CD4-positive, alpha-beta memory T cell (primary cell): ENCODE data around the gene MLXIP. TPM values are rescaled to one million over a fixed set of nuclear protein-coding genes. Genes with fewer than 3 reads are reported as not detected.

Source experiments
- CTCF ChIA-PET: fragments of 350-600 bp; sonication (Branson Sonifier 250); formaldehyde crosslinking; loops from one replicate; lab custom pipeline; 2021; ENCODE audit warnings: inconsistent platforms; ENCODE audit not compliant: partially characterized antibody; lab: Charles Lee
- POLR2A ChIA-PET: fragments of 350-600 bp; sonication (Branson Sonifier 250); formaldehyde crosslinking; loops from one replicate; lab custom pipeline; 2021; ENCODE audit not compliant: partially characterized antibody; lab: Charles Lee
- DNase-seq, 5 donors: peaks; one replicate each; pipeline versions ENCODE4 v3.0.0 to v3.0.0-alpha.2; 2020 to 2022; ENCODE audit warnings: mixed read lengths in 1 of 5
- H3K27ac ChIP-seq: one replicate; pipeline ENCODE4 v1.7.0; 2013; ENCODE audit warnings: low read depth, low read length
- H3K27me3 ChIP-seq: 2 replicates; pipeline ENCODE4 v1.7.0; 2013; ENCODE audit warnings: mild to moderate bottlenecking, low read length, moderate library complexity; ENCODE audit not compliant: insufficient read depth
- H3K36me3 ChIP-seq: 2 replicates; pipeline ENCODE4 v1.7.0; 2013; ENCODE audit warnings: mild to moderate bottlenecking, low read length, moderate library complexity; ENCODE audit not compliant: insufficient read depth
- H3K4me1 ChIP-seq: 2 replicates; pipeline ENCODE4 v1.7.0; 2013; ENCODE audit warnings: mild to moderate bottlenecking, low read length, moderate library complexity; ENCODE audit not compliant: insufficient read depth
- H3K4me3 ChIP-seq, 2 donors: one replicate each; pipeline ENCODE4 v1.7.0; 2013; ENCODE audit warnings: low read length in 2 of 2, mild to moderate bottlenecking in 1 of 2
- H3K9me3 ChIP-seq, 2 donors: one replicate each; pipeline ENCODE4 v1.7.0; 2013; ENCODE audit warnings: low read length in 2 of 2, control low read depth in 1 of 2; ENCODE audit not compliant: control insufficient read depth in 1 of 2
- H3K27ac Mint-ChIP-seq, 7 donors: one replicate each; pipeline ENCODE4 v1.8.0; 2020 to 2021; ENCODE audit warnings: mixed read lengths in 7 of 7, mild to moderate bottlenecking in 6 of 7, inconsistent platforms in 3 of 7, moderate library complexity in 3 of 7
- H3K27me3 Mint-ChIP-seq, 2 donors: one replicate each; pipeline ENCODE4 v1.8.0; 2020 to 2021; ENCODE audit warnings: mixed read lengths in 2 of 2
- H3K36me3 Mint-ChIP-seq, 2 donors: one replicate each; pipeline ENCODE4 v1.8.0; 2020 to 2021; ENCODE audit warnings: mixed read lengths in 2 of 2, inconsistent platforms in 1 of 2, mild to moderate bottlenecking in 1 of 2
- H3K4me1 Mint-ChIP-seq, 4 donors: one replicate each; pipeline ENCODE4 v1.8.0; 2020 to 2021; ENCODE audit warnings: mixed read lengths in 4 of 4, mild to moderate bottlenecking in 1 of 4
- H3K4me3 Mint-ChIP-seq, 8 donors: one replicate each; pipeline ENCODE4 v1.8.0; 2020 to 2021; ENCODE audit warnings: mixed read lengths in 8 of 8, mild to moderate bottlenecking in 7 of 8, moderate library complexity in 6 of 8, inconsistent platforms in 3 of 8
- H3K9me3 Mint-ChIP-seq, 8 donors: one replicate each; pipeline ENCODE4 v1.8.0; 2020 to 2021; ENCODE audit warnings: mixed read lengths in 8 of 8, mild to moderate bottlenecking in 5 of 8, inconsistent platforms in 3 of 8, moderate library complexity in 1 of 8
- intact Hi-C: fragments of 100-400 bp; cut with micrococcal nuclease; formaldehyde crosslinking; loops from one replicate; pipeline ENCODE4 v1.15.1; 2023
- polyA plus RNA-seq, 2 donors: library from polyadenylated mRNA; unstranded; fragments of 300-500 nt; fragmentation: Illumina TruSeq; gene quantifications; one replicate each; pipeline ENCODE4 v1.2.3, GENCODE V29; 2021
- total RNA-seq, 2 experiments: library from RNA; stranded (reverse); gene quantifications; one replicate each; pipeline ENCODE4 v1.2.3, GENCODE V29; 2021

MLXIP gene
- total and polyA plus RNA-seq, 4 experiments from 2014 or later = 2.7 to 88.1 (median 51.7) TPM

DNA sequence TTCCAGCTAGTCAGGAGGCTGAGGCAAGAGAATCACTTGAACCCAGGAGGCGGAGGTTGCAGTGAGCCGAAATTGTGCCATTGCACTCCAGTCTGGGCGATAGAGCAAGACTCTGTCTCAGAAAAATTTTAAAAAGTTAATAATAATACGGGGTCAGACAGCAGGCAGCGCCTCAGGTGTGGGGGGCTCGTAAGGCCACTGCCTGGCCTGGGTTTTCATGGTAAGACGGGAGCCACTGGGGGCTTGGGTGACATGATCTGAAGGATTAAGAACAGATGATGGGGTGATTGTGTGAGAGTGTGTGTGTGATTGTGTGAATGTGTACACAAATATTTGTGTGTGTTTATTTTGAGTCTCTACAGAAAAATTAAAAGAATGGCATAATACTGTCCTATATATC is 33.3 kb upstream of the MLXIP start:
- Histone ChIP-seq H3K27me3 (no peaks in the 10 kb centered on the region), H3K4me1 (no peaks in the 10 kb centered on the region), H3K4me3 (no peak overlapping the region), H3K36me3 (no peaks in the 10 kb centered on the region), H3K9me3 (no peaks in the 10 kb centered on the region), H3K27ac (no peak overlapping the region)
- Mint-ChIP-seq H3K9me3 (peaks cover 0 to 2% (median 0%) of the 10 kb centered on the region in 8 donors), H3K27ac (no peak overlapping the region), H3K27me3 (no peaks in the 10 kb centered on the region), H3K4me3 (no peak overlapping the region), H3K4me1 (no peaks in the 10 kb centered on the region), H3K36me3 (peaks cover 0 to 4% of the 10 kb centered on the region in 2 donors)
- ChIA-PET CTCF (interaction anchor here (1.4 kb wide), 1 partner anchor 77 kb away, joined by 4 read pairs; no protein-coding TSS in a partner anchor), POLR2A (no interaction called here)
- intact Hi-C loops = no loop called here
- DNase-seq = no peak

GRCh38 chr12:122046145-122046544 is 32.4 kb upstream of the MLXIP start:
- H3K27me3 ChIP-seq = no peaks in the 10 kb centered on the region
- peaks cover 0 to 2% (median 0%) of the 10 kb centered on the region in 8 donors for H3K9me3 Mint-ChIP-seq
- H3K9me3 ChIP-seq = no peaks in the 10 kb centered on the region
- ChIA-PET CTCF (interaction anchor here (1.0 to 1.4 kb wide), 2 partner anchors 76 to 78 kb away, joined by 3 to 4 read pairs; no protein-coding TSS in a partner anchor), POLR2A (no interaction called here)
- no peak overlapping the region for H3K4me3 Mint-ChIP-seq
- DNase-seq = no peak
- H3K36me3 ChIP-seq = no peaks in the 10 kb centered on the region
- H3K4me3 ChIP-seq = no peak overlapping the region
- peak overlapping the region in 1 of 7 donors; percentile 13 for H3K27ac Mint-ChIP-seq
- intact Hi-C loops = no loop called here
- H3K36me3 Mint-ChIP-seq = peaks cover 0 to 4% of the 10 kb centered on the region in 2 donors
- H3K27ac ChIP-seq = no peak overlapping the region
- H3K4me1 ChIP-seq = no peaks in the 10 kb centered on the region
- no peaks in the 10 kb centered on the region for H3K4me1 Mint-ChIP-seq
- H3K27me3 Mint-ChIP-seq = no peaks in the 10 kb centered on the region

GRCh38 chr12:122048151-122048550 is 30.4 kb upstream of the MLXIP start:
- no peak overlapping the region for H3K4me3 Mint-ChIP-seq
- H3K27me3 Mint-ChIP-seq = no peaks in the 10 kb centered on the region
- peaks cover 0 to 2% (median 0%) of the 10 kb centered on the region in 8 donors for H3K9me3 Mint-ChIP-seq
- H3K36me3 ChIP-seq = no peaks in the 10 kb centered on the region
- ChIA-PET CTCF (interaction anchor here (1.0 to 2.0 kb wide), 3 partner anchors 12 to 308 kb away, joined by 3 to 7 read pairs (median 3); no protein-coding TSS in a partner anchor), POLR2A (no interaction called here)
- no peak overlapping the region for H3K27ac ChIP-seq
- no peak overlapping the region for H3K4me3 ChIP-seq
- peaks cover 0 to 2% of the 10 kb centered on the region in 2 donors for H3K36me3 Mint-ChIP-seq
- no peaks in the 10 kb centered on the region for H3K4me1 ChIP-seq
- no peaks in the 10 kb centered on the region for H3K9me3 ChIP-seq
- H3K4me1 Mint-ChIP-seq = no peaks in the 10 kb centered on the region
- DNase-seq = no peak
- intact Hi-C loops = no loop called here
- H3K27me3 ChIP-seq = no peaks in the 10 kb centered on the region
- no peak overlapping the region for H3K27ac Mint-ChIP-seq

DNA sequence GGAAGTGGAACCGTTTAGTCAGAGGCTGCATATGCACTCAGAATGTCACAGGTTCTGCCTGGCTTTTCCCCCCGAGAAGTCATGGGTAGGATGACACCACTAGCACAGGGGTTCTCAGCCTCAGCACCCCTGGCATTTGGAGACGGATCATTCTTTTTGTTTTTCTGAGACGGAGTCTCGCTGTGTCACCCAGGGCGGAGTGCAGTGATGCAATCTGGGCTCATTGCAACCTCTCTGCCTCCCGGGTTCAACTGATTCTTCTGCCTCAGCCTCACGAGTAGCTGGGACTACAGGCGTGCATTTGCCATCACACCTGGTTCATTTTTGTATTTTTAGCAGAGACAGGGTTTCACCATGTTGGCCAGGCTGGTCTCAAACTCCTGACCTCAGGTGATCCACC is 28.7 kb upstream of the MLXIP start:
- Histone ChIP-seq H3K36me3 (no peaks in the 10 kb centered on the region), H3K9me3 (no peaks in the 10 kb centered on the region), H3K4me1 (peaks cover 4% of the 10 kb centered on the region), H3K27me3 (no peaks in the 10 kb centered on the region), H3K27ac (no peak overlapping the region), H3K4me3 (no peak overlapping the region)
- intact Hi-C loops = no loop called here
- H3K4me1 Mint-ChIP-seq = peaks cover 0 to 6% (median 5%) of the 10 kb centered on the region in 4 donors
- no peak overlapping the region for H3K4me3 Mint-ChIP-seq
- peaks cover 0 to 2% (median 0%) of the 10 kb centered on the region in 8 donors for H3K9me3 Mint-ChIP-seq
- no peaks in the 10 kb centered on the region for H3K27me3 Mint-ChIP-seq
- peak overlapping the region in 1 of 7 donors; percentile 12 for H3K27ac Mint-ChIP-seq
- H3K36me3 Mint-ChIP-seq = peaks cover 0 to 2% of the 10 kb centered on the region in 2 donors
- ChIA-PET CTCF (interaction anchor here (1.1 kb wide), 1 partner anchor 17 kb away, joined by 3 read pairs; no protein-coding TSS in a partner anchor), POLR2A (no interaction called here)
- DNase-seq = no peak

GRCh38 chr12:122050706-122051105 is 27.9 kb upstream of the MLXIP start:
- H3K9me3 Mint-ChIP-seq = no peaks in the 10 kb centered on the region
- H3K4me3 Mint-ChIP-seq = no peak overlapping the region
- no peak for DNase-seq
- Histone ChIP-seq H3K9me3 (no peaks in the 10 kb centered on the region), H3K4me3 (no peak overlapping the region), H3K27ac (no peak overlapping the region), H3K4me1 (peaks cover 4% of the 10 kb centered on the region), H3K27me3 (no peaks in the 10 kb centered on the region), H3K36me3 (no peaks in the 10 kb centered on the region)
- intact Hi-C loops = no loop called here
- H3K27ac Mint-ChIP-seq = no peak overlapping the region
- peaks cover 0 to 7% (median 5%) of the 10 kb centered on the region in 4 donors for H3K4me1 Mint-ChIP-seq
- ChIA-PET POLR2A (no interaction called here), CTCF (interaction anchor here (2.5 kb wide), 1 partner anchor 72 kb away, joined by 27 read pairs; no protein-coding TSS in a partner anchor)
- H3K27me3 Mint-ChIP-seq = no peaks in the 10 kb centered on the region
- peaks cover 0 to 2% of the 10 kb centered on the region in 2 donors for H3K36me3 Mint-ChIP-seq

- no peak for DNase-seq
- Histone ChIP-seq H3K4me3 (no peak overlapping the region), H3K4me1 (peaks cover 4% of the 10 kb centered on the region), H3K36me3 (no peaks in the 10 kb centered on the region), H3K27ac (no peak overlapping the region), H3K9me3 (no peaks in the 10 kb centered on the region), H3K27me3 (no peaks in the 10 kb centered on the region)
- Mint-ChIP-seq H3K4me3 (no peak overlapping the region), H3K36me3 (no peaks in the 10 kb centered on the region), H3K27me3 (no peaks in the 10 kb centered on the region), H3K9me3 (no peaks in the 10 kb centered on the region), H3K4me1 (peaks cover 0 to 7% (median 5%) of the 10 kb centered on the region in 4 donors), H3K27ac (no peak overlapping the region)
- POLR2A ChIA-PET = interaction anchor here (0.9 kb wide), 1 partner anchor 72 kb away, joined by 3 read pairs; no protein-coding TSS in a partner anchor
- intact Hi-C loops = no loop called here
- CTCF ChIA-PET = interaction anchor here (0.5 to 2.5 kb wide), 2 partner anchors 67 to 71 kb away, joined by 3 to 27 read pairs; no protein-coding TSS in a partner anchor
Measured at GRCh38 chr12:122051231-122051876, 27.2 kb upstream of the MLXIP start.

DNA sequence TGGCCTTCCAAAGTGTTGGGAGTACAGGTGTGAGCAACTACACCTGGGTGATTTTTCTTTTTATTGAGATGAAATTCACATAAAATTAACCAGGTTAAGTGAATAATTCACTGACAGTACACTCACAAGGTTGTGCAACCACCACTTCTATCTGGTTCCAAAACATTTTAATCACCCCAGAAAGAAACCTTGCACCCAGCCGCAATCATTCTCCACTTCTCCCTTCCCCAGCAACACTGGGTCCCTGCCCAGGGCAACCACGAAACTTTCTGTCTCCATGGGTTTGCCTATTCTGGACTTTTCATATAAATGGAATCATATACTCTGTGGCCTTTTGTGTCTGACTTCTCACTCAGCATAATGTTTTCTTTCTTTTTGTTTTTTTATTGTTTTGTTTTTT is 26.3 kb upstream of the MLXIP start:
- Mint-ChIP-seq H3K4me1 (peaks cover 0 to 7% (median 5%) of the 10 kb centered on the region in 4 donors), H3K36me3 (no peaks in the 10 kb centered on the region), H3K27me3 (no peaks in the 10 kb centered on the region), H3K4me3 (no peak overlapping the region), H3K27ac (no peak overlapping the region), H3K9me3 (no peaks in the 10 kb centered on the region)
- Histone ChIP-seq H3K4me1 (peaks cover 4% of the 10 kb centered on the region), H3K9me3 (no peaks in the 10 kb centered on the region), H3K36me3 (no peaks in the 10 kb centered on the region), H3K27ac (no peak overlapping the region), H3K27me3 (no peaks in the 10 kb centered on the region), H3K4me3 (no peak overlapping the region)
- CTCF ChIA-PET = interaction anchor here (0.5 to 2.5 kb wide), 2 partner anchors 67 to 70 kb away, joined by 3 to 27 read pairs; no protein-coding TSS in a partner anchor
- intact Hi-C loops = no loop called here
- no peak for DNase-seq
- POLR2A ChIA-PET = interaction anchor here (0.9 kb wide), 1 partner anchor 71 kb away, joined by 3 read pairs; no protein-coding TSS in a partner anchor
